NCI-H2196 treated with DMSO at 0.1 percent for 48 hours (cell line): ENCODE results near the gene VGLL4.

Source experiments
- DNase-seq: peaks from one replicate; lab custom pipeline; 2025; ENCODE audit not compliant: unreplicated experiment; lab: John Stamatoyannopoulos, UW

Gene VGLL4

DNA sequence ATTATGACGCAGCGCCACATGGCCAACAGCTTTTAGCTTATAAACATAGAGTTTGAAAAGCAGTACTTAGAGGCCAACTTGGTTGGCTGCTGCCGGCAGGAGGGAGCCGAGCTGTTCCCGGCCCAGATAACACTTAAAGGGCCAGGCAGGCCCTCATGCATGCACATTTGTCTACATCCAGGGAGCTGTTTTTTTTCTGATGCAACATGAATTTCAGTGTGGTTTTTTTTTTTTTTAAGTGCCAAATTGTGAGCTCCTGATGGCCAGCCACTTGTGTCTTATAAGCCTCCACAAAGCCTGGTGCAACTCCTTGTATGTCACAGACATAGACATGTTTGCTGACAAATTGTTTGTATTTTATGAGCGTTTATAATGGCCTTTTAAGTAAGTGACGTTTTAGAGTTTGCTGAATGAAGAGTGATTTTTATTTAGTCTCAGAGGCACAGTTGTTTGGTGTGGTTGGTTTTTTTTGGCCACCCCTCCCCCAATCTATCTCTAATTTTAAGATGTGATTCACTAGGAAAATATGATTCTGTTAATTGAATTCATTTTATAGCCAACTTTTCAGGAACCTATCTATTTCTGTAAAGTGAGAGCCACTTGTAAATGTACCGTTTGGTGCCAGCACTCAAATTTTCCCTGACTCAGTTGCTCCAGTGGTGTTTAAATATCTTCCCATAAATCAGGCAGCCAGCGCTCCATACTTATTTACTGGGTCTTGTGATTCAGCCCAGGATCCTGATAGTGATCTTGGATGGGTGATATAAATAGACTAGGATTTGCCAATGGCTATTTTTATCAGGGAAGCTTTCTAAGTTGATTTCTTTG lies 134.3 kb downstream of the VGLL4 start:
- no peak for DNase-seq

DNA sequence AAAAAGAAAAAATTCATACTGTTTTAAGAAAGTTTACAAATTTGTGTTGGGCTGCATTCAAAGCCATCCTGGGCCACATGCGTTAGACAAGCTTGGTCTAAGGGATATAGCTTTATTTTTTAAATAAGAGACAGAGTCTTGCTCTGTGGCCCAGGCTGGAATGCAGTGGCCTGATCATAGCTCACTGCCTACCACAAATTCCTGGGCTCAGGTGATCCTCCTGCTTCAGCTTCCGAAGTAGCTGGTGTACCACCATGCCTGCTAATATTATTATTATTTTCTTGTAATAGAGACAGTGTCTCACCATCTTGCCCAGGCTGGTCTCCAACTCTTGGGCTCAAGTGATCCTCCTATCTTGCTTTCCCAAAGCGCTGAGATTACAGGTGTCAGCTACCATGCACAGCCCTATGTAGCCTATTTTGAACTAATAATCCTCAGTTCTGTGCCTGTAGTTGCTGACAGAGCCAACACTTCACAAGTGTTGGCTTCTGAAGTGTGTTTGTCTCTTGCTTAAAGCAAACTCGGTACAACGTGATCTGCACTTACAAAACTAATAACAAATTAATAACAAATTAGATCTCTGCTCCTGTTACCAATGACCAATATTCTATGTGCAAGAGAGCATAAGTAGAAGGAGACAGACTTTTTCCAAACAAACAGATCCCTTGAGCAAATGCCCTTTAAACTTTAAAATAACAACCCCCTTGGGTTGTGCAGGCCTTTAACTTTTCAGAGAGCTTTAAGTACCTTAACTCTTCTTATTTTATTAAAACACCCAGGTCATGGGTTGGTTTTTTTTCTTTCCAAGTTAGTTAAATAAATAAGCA lies 135.2 kb downstream of the VGLL4 start:
- no peak for DNase-seq

DNA sequence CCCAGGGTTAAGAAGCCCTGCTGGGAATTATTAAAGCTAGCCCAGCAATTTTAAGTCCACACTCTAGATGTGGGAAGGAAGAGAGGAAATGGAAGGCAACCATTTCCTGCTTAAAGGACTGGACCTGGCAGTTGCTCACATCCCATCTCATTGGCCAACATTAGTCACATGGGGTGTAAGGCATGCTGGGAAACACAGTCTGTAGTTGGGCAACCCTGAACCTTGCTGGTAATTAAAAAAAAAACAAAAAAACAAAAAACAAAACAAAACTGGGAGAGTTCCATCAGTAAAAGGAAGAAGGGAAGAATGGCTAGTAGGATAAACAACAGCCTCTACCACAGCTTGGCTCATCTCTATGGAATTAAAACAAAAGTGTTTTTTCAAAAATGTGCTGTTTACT lies 136.0 kb downstream of the VGLL4 start:
- DNase-seq: no peak
